WTC11 (cell line): Measurements from ENCODE around the gene SNX20. TPM values are rescaled to one million over a fixed set of nuclear protein-coding genes. Genes with fewer than 3 reads are reported as not detected.

Experiments used
- ATAC-seq: fragments of 200-7000 bp; cut with Tn5 transposase; 2 replicates; pipeline ENCODE4 v1.10.0; 2021; ENCODE audit warnings: mild to moderate bottlenecking, moderate library complexity
- CTCF ChIA-PET: fragments of 300-600 bp; sonication (Branson Sonifier 250); formaldehyde crosslinking; loops from one replicate; lab custom pipeline; 2021; ENCODE audit warnings: antibody characterized with exemption; lab: Charles Lee
- POLR2A ChIA-PET: fragments of 350-600 bp; sonication (Branson Sonifier 250); formaldehyde crosslinking; loops from one replicate; lab custom pipeline; 2021; ENCODE audit warnings: antibody characterized with exemption; lab: Charles Lee
- DNase-seq: peaks from one replicate; pipeline ENCODE4 v3.0.0; 2021; ENCODE audit warnings: low spot score
- H3K27ac Mint-ChIP-seq: 2 replicates; pipeline ENCODE4 v1.8.0; 2021; ENCODE audit warnings: mixed read lengths
- H3K27me3 Mint-ChIP-seq: 2 replicates; pipeline ENCODE4 v1.8.0; 2021; ENCODE audit warnings: low read depth, mild to moderate bottlenecking, moderate library complexity, mixed read lengths
- H3K36me3 Mint-ChIP-seq: 2 replicates; pipeline ENCODE4 v1.8.0; 2021; ENCODE audit warnings: mixed read lengths
- H3K4me1 Mint-ChIP-seq: 2 replicates; pipeline ENCODE4 v1.8.0; 2022; ENCODE audit warnings: mixed read lengths
- H3K4me3 Mint-ChIP-seq: 2 replicates; pipeline ENCODE4 v1.8.0; 2021; ENCODE audit warnings: mild to moderate bottlenecking, moderate library complexity, mixed read lengths
- H3K9me3 Mint-ChIP-seq: 2 replicates; pipeline ENCODE4 v1.8.0; 2021; ENCODE audit warnings: mixed read lengths
- ATF3 ChIP-seq: sonication (generic); formaldehyde crosslinking; conservative IDR thresholded peaks from 2 replicates; pipeline ENCODE4 v1.8.1; 2022; ENCODE audit warnings: mild to moderate bottlenecking, missing genetic modification reagents
- CDX4 ChIP-seq: fragments of 250-450 bp; sonication (Bioruptor Pico); IDR thresholded peaks from 2 replicates; pipeline ENCODE4 v1.9.0; 2021; ENCODE audit warnings: moderate library complexity, mild to moderate bottlenecking, inconsistent platforms, borderline replicate concordance
- ESRRA ChIP-seq: sonication (generic); formaldehyde crosslinking; IDR thresholded peaks from 2 replicates; pipeline ENCODE4 v1.8.1; 2022; ENCODE audit warnings: mild to moderate bottlenecking, missing genetic modification reagents, borderline replicate concordance
- FOXK1 ChIP-seq: sonication (generic); formaldehyde crosslinking; IDR thresholded peaks from 2 replicates; pipeline ENCODE4 v1.8.0; 2022; ENCODE audit warnings: mild to moderate bottlenecking, moderate library complexity, missing genetic modification reagents
- HMGXB4 ChIP-seq: sonication (generic); formaldehyde crosslinking; IDR thresholded peaks from 2 replicates; pipeline ENCODE4 v1.8.1; 2023; ENCODE audit warnings: mild to moderate bottlenecking, moderate library complexity, missing genetic modification reagents
- MAX ChIP-seq: sonication (generic); formaldehyde crosslinking; IDR thresholded peaks from 2 replicates; pipeline ENCODE4 v1.8.0; 2022; ENCODE audit warnings: mild to moderate bottlenecking, missing genetic modification reagents
- PRDM15 ChIP-seq: sonication (generic); formaldehyde crosslinking; IDR thresholded peaks from 2 replicates; pipeline ENCODE4 v1.8.0; 2022; ENCODE audit warnings: missing genetic modification reagents
- PREB ChIP-seq: sonication (generic); formaldehyde crosslinking; IDR thresholded peaks from 2 replicates; pipeline ENCODE4 v1.8.1; 2022; ENCODE audit warnings: mild to moderate bottlenecking, missing genetic modification reagents, moderate library complexity, borderline replicate concordance
- PRRX2 ChIP-seq: fragments of 250-450 bp; sonication (Bioruptor Pico); IDR thresholded peaks from 2 replicates; pipeline ENCODE4 v1.8.0; 2021; ENCODE audit warnings: mild to moderate bottlenecking
- STAT6 ChIP-seq: sonication (generic); formaldehyde crosslinking; conservative IDR thresholded peaks from 2 replicates; pipeline ENCODE4 v1.8.1; 2023; ENCODE audit warnings: mild to moderate bottlenecking, low read depth, missing genetic modification reagents, moderate library complexity
- ZNF121 ChIP-seq: sonication (generic); formaldehyde crosslinking; IDR thresholded peaks from 2 replicates; pipeline ENCODE4 v1.8.0; 2023; ENCODE audit warnings: missing genetic modification reagents
- ZSCAN18 ChIP-seq: fragments of 250-450 bp; sonication (Bioruptor Pico); IDR thresholded peaks from 2 replicates; pipeline ENCODE4 v2.1.2; 2022; ENCODE audit warnings: mild to moderate bottlenecking, moderate library complexity
- total RNA-seq: library from RNA; stranded (reverse); gene quantifications from 3 replicates; pipeline ENCODE4 v1.2.3, GENCODE V29; 2021

SNX20 gene
- total RNA-seq, 1 experiment from 2014 or later, result not detected

GRCh38 chr16:50679676-50680555 is 1.2 kb downstream of the SNX20 start (continued):
- no peak for TF ChIP-seq HMGXB4 (CRISPR knock-in tag)

GRCh38 chr16:50679266-50679665 is 1.8 kb downstream of the SNX20 start:
- DNase-seq (no peak), ATAC-seq (no peak)
- no peaks in the 10 kb centered on the region for H3K36me3 Mint-ChIP-seq
- no peaks in the 10 kb centered on the region for H3K4me1 Mint-ChIP-seq
- H3K4me3 Mint-ChIP-seq, result no peak overlapping the region
- TF ChIP-seq ATF3 (CRISPR knock-in tag) (no peak), PRRX2 (CRISPR knock-in tag) (no peak), PRDM15 (CRISPR knock-in tag) (no peak), ZSCAN18 (CRISPR knock-in tag) (no peak), PREB (CRISPR knock-in tag) (no peak), CDX4 (CRISPR knock-in tag) (no peak), MAX (CRISPR knock-in tag) (no peak), ESRRA (CRISPR knock-in tag) (no peak), ZNF121 (no peak), FOXK1 (CRISPR knock-in tag) (no peak), STAT6 (CRISPR knock-in tag) (no peak)
- ChIA-PET POLR2A (no interaction called here), CTCF (interaction anchor here (1.1 to 7.6 kb wide), 6 partner anchors 7 to 127 kb away, joined by 3 to 101 read pairs (median 20); no protein-coding TSS in a partner anchor)
- no peaks in the 10 kb centered on the region for H3K27me3 Mint-ChIP-seq
- H3K9me3 Mint-ChIP-seq, result no peaks in the 10 kb centered on the region
- H3K27ac Mint-ChIP-seq, result no peak overlapping the region
